Keratinocyte (primary cell): ENCODE measurements around the gene TSPEAR. TPM values are rescaled to one million over a fixed set of nuclear protein-coding genes. Genes with fewer than 3 reads are reported as not detected.

Experiments used
- DNase-seq: peaks from one replicate; pipeline ENCODE4 v3.0.0-alpha.2; 2011; ENCODE audit warnings: low read depth, missing footprints, low spot score
- FAIRE-seq: peaks from 2 replicates; lab custom pipeline; 2011; peaks lifted over from hg19 to GRCh38; lab: Jason Lieb, UNC
- H2AFZ ChIP-seq: 2 replicates; pipeline ENCODE4 v1.6.0; 2012; ENCODE audit warnings: low read length, control low read depth, inconsistent platforms; ENCODE audit not compliant: control insufficient read depth
- H3K27ac ChIP-seq: 2 replicates; pipeline ENCODE4 v1.5.1; 2011; ENCODE audit warnings: low read length; ENCODE audit not compliant: control insufficient read depth, insufficient read depth
- H3K27me3 ChIP-seq: 3 replicates; pipeline ENCODE4 v1.6.0; 2011; ENCODE audit warnings: low read length; ENCODE audit not compliant: control insufficient read depth, insufficient read depth; ENCODE audit errors: extremely low read depth
- H3K36me3 ChIP-seq, 2 experiments: 2 replicates in 1 of 2; 3 replicates in 1 of 2; pipeline ENCODE4 v1.5.1; 2011; ENCODE audit warnings: low read length in 2 of 2, mild to moderate bottlenecking in 1 of 2; ENCODE audit not compliant: control insufficient read depth in 2 of 2, insufficient read depth in 2 of 2; ENCODE audit errors: extremely low read depth in 1 of 2
- H3K4me1 ChIP-seq: 3 replicates; pipeline ENCODE4 v1.5.1; 2011; ENCODE audit warnings: low read length; ENCODE audit not compliant: control insufficient read depth, insufficient read depth; ENCODE audit errors: extremely low read depth
- H3K4me2 ChIP-seq: 3 replicates; pipeline ENCODE4 v1.6.0; 2011; ENCODE audit warnings: low read depth, low read length; ENCODE audit not compliant: control insufficient read depth, insufficient read depth; ENCODE audit errors: extremely low read depth
- H3K4me3 ChIP-seq, 3 experiments: fragments of 200-600 bp in 1 of 3; sonication (generic) in 1 of 3; 2 replicates in 2 of 3; 3 replicates in 1 of 3; pipeline ENCODE4 v1.5.1; 2011 to 2016; ENCODE audit warnings: low read length in 3 of 3, mild to moderate bottlenecking in 3 of 3, control low read depth in 2 of 3, inconsistent platforms in 1 of 3, low read depth in 1 of 3, mixed read lengths in 1 of 3, mixed run types in 1 of 3, moderate library complexity in 1 of 3; ENCODE audit not compliant: control insufficient read depth in 2 of 3, insufficient read depth in 2 of 3; ENCODE audit errors: extremely low read depth in 1 of 3
- H3K79me2 ChIP-seq: 2 replicates; pipeline ENCODE4 v1.6.0; 2012; ENCODE audit warnings: low read length; ENCODE audit not compliant: control insufficient read depth, insufficient read depth
- H3K9ac ChIP-seq: 3 replicates; pipeline ENCODE4 v1.6.0; 2011; ENCODE audit warnings: low read length; ENCODE audit not compliant: control insufficient read depth, insufficient read depth; ENCODE audit errors: extremely low read depth
- H3K9me1 ChIP-seq: 3 replicates; pipeline ENCODE4 v1.6.0; 2011; ENCODE audit warnings: low read length; ENCODE audit not compliant: control insufficient read depth, insufficient read depth; ENCODE audit errors: extremely low read depth
- H3K9me3 ChIP-seq: 2 replicates; pipeline ENCODE4 v1.5.1; 2012; ENCODE audit warnings: low read depth, low read length; ENCODE audit not compliant: control insufficient read depth
- H4K20me1 ChIP-seq: 3 replicates; pipeline ENCODE4 v1.6.0; 2011; ENCODE audit warnings: low read length; ENCODE audit not compliant: control insufficient read depth, insufficient read depth; ENCODE audit errors: extremely low read depth
- EZH2 ChIP-seq: IDR thresholded peaks from one replicate; pipeline ENCODE4 v1.6.1; 2012; ENCODE audit warnings: inconsistent platforms, mild to moderate bottlenecking, low read length, moderate library complexity
- dilution Hi-C: fragments of 300-500 bp; cut with MboI; formaldehyde crosslinking; loops from one replicate; pipeline ENCODE4 v1.7.0; 2020; ENCODE audit warnings: low sequenced_read_pairs; ENCODE audit not compliant: extremely low pct_ligation_motif_present
- polyA plus RNA-seq, 5 experiments: library from polyadenylated mRNA; depleted of rRNA in 3 of 5; stranded (reverse) in 3 of 5; stranded (forward) in 1 of 5; unstranded in 1 of 5; fragments of >200 nt; gene quantifications; 1 replicate in 1 of 5; 2 replicates in 3 of 5; 3 replicates in 1 of 5; pipeline versions ENCODE4 v1.2.1 to v1.2.3, GENCODE V29; 2011 to 2012; ENCODE audit warnings: missing spikeins in 2 of 5, low read depth in 1 of 5, low replicate concordance in 1 of 5
- TF ChIP-seq, protein P1 (sequence below), 3 experiments: IDR thresholded peaks in 1 of 3; conservative IDR thresholded peaks in 1 of 3; optimal IDR thresholded peaks in 1 of 3; 2 replicates in 2 of 3; 3 replicates in 1 of 3; pipeline versions ENCODE3 to v1.5.1; 2011; ENCODE audit warnings: low read length in 3 of 3, mild to moderate bottlenecking in 3 of 3, moderate library complexity in 2 of 3, control low read depth in 1 of 3, inconsistent platforms in 1 of 3; ENCODE audit not compliant: insufficient read depth in 2 of 3; ENCODE audit errors: extremely low read depth in 1 of 3

The TSPEAR gene
- polyA plus RNA-seq, 1 donor (not counting 4 experiments of a cell fraction or from before 2014, with no cell fraction given) = 0.12 TPM

GRCh38 chr21:44618504-44618903 is 92.9 kb downstream of the TSPEAR start:
- no peak overlapping the region for H2AFZ ChIP-seq
- H3K9me1 ChIP-seq = no peaks in the 10 kb centered on the region
- DNase-seq (no peak), FAIRE-seq (no peak)
- peaks cover 7% of the 10 kb centered on the region for H3K4me1 ChIP-seq
- H3K4me2 ChIP-seq = no peak overlapping the region
- H3K9ac ChIP-seq = no peak overlapping the region
- TF ChIP-seq, protein P1, sequence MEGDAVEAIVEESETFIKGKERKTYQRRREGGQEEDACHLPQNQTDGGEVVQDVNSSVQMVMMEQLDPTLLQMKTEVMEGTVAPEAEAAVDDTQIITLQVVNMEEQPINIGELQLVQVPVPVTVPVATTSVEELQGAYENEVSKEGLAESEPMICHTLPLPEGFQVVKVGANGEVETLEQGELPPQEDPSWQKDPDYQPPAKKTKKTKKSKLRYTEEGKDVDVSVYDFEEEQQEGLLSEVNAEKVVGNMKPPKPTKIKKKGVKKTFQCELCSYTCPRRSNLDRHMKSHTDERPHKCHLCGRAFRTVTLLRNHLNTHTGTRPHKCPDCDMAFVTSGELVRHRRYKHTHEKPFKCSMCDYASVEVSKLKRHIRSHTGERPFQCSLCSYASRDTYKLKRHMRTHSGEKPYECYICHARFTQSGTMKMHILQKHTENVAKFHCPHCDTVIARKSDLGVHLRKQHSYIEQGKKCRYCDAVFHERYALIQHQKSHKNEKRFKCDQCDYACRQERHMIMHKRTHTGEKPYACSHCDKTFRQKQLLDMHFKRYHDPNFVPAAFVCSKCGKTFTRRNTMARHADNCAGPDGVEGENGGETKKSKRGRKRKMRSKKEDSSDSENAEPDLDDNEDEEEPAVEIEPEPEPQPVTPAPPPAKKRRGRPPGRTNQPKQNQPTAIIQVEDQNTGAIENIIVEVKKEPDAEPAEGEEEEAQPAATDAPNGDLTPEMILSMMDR (optimal IDR thresholded peaks at IDR 0.05 in 1 of 3, IDR thresholded peaks at IDR 0.05 in 1 of 3, conservative IDR thresholded peaks at IDR 0.05 in 1 of 3; ENCODE audit: extremely low read depth in 1 of 3, insufficient read depth in 2 of 3, low read length in 3 of 3) = peak in 1 of 3 experiments; percentile 7
- TF ChIP-seq EZH2 = no peak
- peaks cover 6% of the 10 kb centered on the region for H3K9me3 ChIP-seq
- no peaks in the 10 kb centered on the region for H3K36me3 ChIP-seq
- no peak overlapping the region for H3K4me3 ChIP-seq
- no peak overlapping the region for H3K27ac ChIP-seq
- H3K79me2 ChIP-seq = no peaks in the 10 kb centered on the region
- peaks cover 19% of the 10 kb centered on the region for H3K27me3 ChIP-seq
- no peaks in the 10 kb centered on the region for H4K20me1 ChIP-seq
- dilution Hi-C loops = no loop called here

- peaks cover 19% of the 10 kb centered on the region for H3K27me3 ChIP-seq
- no peak for FAIRE-seq
Measured at GRCh38 chr21:44617071-44617501, 94.3 kb downstream of the TSPEAR start.

More at GRCh38 chr21:44617071-44617501, 94.3 kb downstream of the TSPEAR start:
- no peaks in the 10 kb centered on the region for H4K20me1 ChIP-seq
- no peaks in the 10 kb centered on the region for H3K79me2 ChIP-seq
- peaks cover 7% of the 10 kb centered on the region for H3K4me1 ChIP-seq
- no peak overlapping the region for H2AFZ ChIP-seq
- no peak overlapping the region for H3K27ac ChIP-seq
- no peak overlapping the region for H3K9ac ChIP-seq
- no peak for DNase-seq
- TF ChIP-seq EZH2 = no peak
- TF ChIP-seq, protein P1 (optimal IDR thresholded peaks at IDR 0.05 in 1 of 3, IDR thresholded peaks at IDR 0.05 in 1 of 3, conservative IDR thresholded peaks at IDR 0.05 in 1 of 3; ENCODE audit: extremely low read depth in 1 of 3, insufficient read depth in 2 of 3, low read length in 3 of 3) = no peak
- H3K36me3 ChIP-seq = no peaks in the 10 kb centered on the region
- peaks cover 2% of the 10 kb centered on the region for H3K9me3 ChIP-seq
- dilution Hi-C loops = no loop called here
- H3K4me2 ChIP-seq = no peak overlapping the region
- no peaks in the 10 kb centered on the region for H3K9me1 ChIP-seq
- H3K4me3 ChIP-seq = no peak overlapping the region
